ENCODE data around the gene CCND2.

Gene CCND2

GRCh38 chr12:4276524-4277204 is 3.1 kb downstream of the CCND2 start:
- DNase-seq (ENCODE audit: low spot score): peak; percentile 84

DNA sequence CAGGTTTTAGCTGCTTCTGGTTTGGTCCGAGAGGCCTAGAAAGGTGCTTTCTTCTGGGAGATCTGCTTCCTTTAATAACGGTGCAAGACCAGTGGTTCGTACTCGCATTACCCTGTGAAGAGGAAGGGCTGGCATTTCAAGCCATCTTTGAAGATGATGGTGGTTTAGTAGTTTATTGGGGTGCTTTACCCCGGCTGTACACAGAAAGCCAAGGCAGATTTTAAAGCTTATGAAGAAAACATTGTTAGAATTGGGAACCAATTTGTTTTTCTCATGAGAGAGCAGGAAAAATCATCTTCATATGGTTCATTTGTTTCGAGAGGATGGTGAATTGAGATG is 3.6 kb downstream of the CCND2 start:
- no peak for DNase-seq (ENCODE audit: low spot score)

DNA sequence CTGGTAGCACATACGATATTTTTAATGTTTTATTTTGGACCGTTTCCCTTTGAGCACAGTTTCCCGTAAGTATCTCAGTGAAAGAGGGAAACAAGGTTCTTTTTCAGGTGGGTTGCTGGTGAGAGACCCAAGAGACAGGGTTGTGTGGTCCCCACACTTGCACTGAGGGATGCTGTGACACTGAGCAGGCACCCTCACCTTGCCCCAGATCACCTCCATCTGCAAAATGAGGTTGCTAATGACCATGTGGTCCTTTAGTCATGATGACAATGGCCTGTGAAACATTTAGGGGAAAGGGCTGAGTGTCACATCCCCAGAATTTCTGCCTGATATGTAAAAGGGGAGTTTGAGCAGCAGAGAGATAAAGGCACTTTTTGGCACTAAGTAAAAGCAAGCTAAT is 4.3 kb downstream of the CCND2 start:
- DNase-seq (ENCODE audit: low spot score): no peak

- DNase-seq (ENCODE audit: low spot score): no peak
Measured at GRCh38 chr12:4278329-4279197, 5.0 kb downstream of the CCND2 start.

- DNase-seq (ENCODE audit: low spot score): no peak
Measured at GRCh38 chr12:4279198-4279690, 5.7 kb downstream of the CCND2 start.

- DNase-seq (ENCODE audit: low spot score): no peak
Measured at GRCh38 chr12:4280351-4281163, 7.0 kb downstream of the CCND2 start.

- DNase-seq (ENCODE audit: low spot score): no peak
Measured at GRCh38 chr12:4281173-4281654, 7.7 kb downstream of the CCND2 start.

DNA sequence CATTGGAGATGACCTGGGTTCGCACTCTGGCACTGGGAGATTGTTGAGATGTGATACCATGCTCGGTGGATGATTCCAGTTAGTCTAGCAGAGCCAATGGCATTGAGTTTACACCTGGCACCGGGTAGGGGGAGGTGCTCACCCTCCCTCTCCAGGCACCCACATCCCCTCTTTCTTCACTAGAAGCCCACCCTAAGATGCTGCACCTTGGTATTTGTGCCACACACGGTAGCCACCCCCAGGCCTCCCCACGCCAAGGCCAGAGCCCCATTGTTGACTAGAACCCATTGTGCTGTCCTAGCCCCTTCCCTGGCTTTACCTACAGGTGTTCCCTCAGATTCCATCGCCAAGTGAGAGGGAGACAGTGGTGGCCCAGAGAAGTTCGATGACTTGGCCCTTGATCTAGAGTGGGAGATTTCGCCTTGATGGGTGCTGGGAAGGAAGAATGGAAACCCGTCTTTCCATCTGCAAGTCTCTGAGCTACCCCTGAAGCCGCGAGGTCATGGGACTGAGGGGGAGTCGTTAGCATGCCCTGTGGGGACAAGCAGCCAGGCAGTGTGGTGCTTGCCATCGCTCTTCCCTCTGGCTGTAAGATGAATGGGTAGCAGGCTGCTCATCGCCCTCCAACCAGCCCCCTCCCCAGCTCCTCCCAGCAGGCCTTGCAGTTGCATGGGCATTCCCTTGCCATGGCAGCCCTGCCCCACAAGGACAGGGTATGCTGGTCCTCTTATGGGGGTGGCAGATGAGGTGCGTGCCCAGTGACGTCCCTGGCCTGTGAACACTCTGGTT is 8.7 kb downstream of the CCND2 start:
- no peak for DNase-seq (ENCODE audit: low spot score)

DNA sequence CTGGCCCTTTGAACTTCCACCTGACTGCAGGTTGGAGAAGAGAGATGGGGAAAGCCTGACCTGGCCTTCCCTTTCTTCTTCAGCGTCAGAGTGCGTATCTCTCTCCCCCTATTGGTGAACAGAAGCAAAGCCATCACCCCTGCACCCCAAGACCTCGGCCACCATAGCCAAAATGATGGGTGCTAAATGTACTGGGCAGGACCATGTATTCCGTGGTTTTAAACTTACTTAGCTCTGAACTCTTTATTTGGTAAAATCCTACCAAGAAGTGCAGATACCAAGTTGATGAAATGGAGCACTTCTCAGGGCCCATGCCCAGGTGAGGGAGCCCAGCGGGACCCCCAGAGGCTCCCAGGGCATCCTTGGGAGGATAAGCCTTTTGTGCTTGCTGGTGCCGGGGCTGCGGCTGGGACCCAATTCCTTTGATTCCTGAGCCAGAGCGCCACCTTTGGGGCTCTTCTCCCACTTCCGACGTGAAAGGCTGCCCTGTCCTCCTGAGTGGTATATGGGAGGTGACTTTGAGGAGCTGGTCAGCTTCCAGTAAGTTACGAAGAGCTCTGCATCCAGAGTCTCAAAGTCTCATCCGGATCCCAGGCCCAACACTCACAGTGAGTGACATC is 9.4 kb downstream of the CCND2 start:
- no peak for DNase-seq (ENCODE audit: low spot score)

DNA sequence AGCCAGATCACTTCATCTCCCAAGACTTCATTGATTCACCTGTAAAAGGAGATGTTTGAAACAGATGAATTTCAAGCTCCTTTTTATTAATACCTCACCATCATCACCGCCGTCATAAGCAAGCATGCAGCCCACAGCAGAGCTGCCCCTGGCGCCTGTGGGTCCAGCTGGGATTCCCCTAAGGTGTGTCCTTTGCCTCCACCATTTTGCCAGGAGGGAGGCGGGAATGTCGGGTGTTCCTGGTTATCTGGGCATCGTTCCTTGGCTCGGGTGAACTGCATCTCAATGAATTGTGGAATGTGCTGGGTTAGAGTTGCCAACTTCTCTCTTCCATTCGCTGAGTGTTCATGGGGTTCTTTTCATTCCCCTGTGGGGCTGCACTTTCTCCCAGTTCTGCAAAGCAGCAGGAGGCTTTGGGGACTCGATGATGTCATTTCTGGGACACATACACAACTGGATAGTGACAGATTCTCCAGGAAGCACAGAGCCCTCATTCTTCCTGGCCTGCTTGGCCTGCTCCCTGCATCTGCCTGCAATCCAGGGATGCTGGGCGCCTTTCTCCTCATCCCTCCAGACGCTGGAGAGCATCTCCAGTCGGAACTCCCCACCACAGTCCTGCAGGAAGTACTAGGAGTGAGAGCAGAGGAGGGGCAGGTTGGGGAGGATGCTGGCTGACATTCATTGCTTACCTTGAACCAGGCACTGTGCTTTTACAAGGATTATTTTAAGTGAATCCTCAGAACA is 10.1 kb downstream of the CCND2 start:
- no peak for DNase-seq (ENCODE audit: low spot score)

DNA sequence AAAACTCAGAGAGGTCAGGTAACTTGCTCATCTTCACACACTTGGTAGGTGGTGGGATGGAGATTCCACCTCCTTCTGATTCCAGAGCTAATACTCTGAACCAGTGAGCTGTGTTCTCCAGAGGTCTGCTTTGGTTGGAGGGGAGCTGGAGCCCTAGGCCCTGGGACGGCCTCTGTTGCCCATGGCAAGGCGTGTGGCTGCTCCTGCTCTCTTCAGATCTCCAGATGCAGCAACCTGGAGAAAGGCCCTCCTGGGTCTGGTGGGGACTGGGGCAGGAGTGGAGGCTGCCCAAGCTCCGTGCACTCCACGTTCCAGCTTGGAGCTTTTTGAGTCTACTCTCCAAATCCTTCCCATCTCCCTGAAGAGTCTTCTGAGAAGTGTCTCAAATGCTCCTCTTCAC is 10.7 kb downstream of the CCND2 start:
- DNase-seq (ENCODE audit: low spot score): no peak

DNA sequence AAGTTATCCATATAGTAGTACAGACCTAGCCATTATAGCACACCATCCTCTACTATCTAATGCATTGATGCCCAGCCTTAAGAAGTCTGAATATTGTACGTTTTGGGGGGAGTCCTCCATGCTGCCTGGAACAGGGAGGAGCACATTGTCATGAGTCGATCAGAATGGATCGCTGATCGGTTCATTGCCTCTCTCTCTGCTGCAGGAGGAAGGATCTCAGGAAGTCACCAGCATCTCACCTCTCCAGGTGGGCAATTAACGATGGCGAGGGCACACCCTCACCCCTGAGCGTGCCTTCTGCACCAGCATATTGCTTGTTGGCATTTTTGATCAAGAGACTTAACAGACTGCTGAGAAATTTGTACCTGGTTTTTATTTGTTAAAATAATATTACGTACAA is 11.5 kb downstream of the CCND2 start:
- DNase-seq (ENCODE audit: low spot score): no peak

DNA sequence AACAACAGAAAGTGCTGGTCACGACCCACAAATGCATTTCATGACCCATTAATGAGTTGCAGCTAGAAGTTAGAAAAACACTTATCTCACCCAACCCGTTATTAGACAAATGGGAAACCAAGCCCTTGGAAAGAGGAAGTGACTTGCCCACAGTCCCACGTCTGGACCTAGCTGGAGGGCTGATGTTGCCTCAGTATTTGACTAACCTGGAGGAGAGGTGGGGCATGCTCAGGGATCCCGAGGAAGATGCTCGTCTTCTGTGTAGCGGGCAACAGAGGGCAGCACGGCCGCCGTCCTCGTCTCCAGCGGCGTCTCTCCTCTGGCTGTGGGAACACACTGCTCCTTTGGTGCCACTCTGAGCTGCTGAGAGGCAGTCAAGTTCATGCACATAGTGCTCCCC is 12.7 kb downstream of the CCND2 start:
- DNase-seq (ENCODE audit: low spot score): no peak

GRCh38 chr12:4286771-4287317 is 13.3 kb downstream of the CCND2 start:
- DNase-seq (ENCODE audit: low spot score): no peak

DNA sequence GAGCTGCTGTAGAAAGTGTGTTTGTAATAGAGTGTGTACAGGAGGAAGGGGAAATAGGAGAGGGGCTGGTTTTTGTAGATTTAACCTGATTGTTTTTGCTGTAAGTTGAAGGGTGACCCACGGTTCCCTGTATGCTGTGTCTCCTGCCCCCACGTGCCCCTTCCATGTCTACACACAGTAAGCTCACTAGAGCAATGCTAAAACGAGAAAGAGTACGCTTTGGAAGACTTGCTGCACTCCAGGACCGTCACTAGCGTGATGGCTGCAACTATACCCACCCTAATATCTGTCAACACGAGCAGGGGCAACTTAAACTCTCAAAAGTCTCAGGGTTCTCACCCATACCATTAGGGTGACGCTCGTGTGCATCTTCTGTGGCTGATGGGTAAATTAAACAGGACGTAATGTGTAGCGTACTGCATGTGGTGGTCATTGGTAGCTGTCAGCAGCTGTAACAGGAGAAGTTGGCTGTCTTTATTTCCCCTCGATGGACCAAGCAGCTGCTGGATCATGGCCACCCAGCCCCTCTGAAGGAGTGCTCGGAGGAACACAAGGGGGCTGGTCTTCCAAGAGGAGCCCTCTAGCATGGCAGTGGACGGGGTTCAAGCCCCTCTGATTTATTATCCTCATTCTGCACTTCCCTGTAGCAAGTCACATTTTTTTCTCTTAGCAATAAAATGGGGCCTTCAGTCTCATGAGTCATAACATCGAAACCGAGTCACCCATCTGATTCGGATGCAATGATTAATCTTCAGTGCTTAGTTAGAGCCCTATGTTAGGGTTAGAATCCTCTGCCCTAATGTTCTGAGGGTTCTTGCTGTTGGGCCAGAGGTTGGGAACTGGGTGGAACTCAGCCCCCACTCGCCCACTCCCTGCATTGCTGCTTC is 14.0 kb downstream of the CCND2 start:
- DNase-seq (ENCODE audit: low spot score): no peak

DNA sequence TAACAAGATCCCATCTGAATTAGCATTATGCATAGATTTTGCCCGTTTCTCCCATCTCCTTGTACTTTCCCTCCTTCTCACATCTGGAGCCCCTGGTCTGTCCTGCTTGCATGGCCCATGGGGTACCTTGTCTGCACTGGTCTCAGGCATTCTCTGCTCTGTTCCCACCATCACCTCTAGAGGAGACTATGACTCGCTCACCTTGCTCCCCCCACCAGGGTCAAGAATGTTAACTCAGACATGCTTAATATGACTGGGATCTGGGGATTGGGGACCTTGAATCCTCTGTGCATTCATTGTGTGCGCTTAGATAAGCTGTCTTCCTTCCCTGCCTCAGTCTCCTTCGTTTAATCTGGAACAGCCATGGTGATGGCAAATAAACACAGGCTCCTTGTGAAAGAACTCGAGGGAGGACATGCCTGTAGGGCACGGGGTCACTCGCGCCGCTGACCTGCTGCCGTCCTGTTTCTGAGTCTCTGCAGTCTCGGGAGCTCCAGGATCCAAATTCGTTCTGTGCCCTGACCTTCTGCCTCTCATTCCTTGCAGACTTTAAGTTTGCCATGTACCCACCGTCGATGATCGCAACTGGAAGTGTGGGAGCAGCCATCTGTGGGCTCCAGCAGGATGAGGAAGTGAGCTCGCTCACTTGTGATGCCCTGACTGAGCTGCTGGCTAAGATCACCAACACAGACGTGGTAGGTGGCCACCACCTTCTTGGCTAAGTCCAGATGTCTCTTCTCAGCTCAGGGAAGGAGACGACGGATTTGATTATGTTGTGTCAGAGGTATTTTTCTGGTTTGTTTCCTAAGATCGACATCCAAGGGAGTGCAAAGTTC is 15.0 kb downstream of the CCND2 start:
- no peak for DNase-seq (ENCODE audit: low spot score)

DNA sequence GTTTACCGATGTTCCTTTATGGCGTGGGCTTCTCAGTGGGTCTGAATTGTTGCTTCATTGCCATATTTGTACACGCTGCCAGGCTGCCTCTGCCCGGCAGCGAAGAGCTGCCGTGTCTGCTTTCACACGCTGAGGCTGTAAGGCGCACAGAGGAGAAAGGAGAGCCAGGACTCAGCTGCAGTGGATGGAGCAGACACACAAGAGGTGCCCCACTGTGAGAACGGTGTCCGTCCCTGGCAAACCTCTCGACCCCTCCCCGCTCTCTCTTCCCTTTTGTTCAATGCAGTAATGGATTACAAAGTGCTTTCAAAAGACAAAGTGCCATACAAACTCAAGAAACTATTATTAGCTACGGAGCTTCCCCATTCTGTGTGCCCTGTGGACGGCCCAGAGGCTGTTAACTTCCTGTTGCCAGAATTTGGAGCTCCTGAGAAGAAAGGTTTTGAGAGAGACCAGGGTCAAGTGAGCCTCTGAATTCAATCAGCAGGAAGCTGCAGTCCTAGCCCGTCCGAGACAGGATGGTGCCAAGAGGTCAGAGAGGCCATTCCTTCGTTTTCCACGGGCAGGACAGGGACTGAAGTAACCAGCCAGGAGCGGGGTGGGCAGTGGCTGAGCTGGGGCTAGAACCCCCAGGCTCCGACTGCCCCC is 15.8 kb downstream of the CCND2 start:
- no peak for DNase-seq (ENCODE audit: low spot score)

All from AG08395 (cell line).